GM12874 (cell line): ENCODE measurements around the gene AUTS2.

ENCODE experiments used
- TF ChIP-seq, protein P1 (sequence below): IDR thresholded peaks from 2 replicates; pipeline ENCODE4 v1.5.1; 2011; ENCODE audit warnings: low read depth, mild to moderate bottlenecking, control low read depth, low read length, moderate library complexity; ENCODE audit not compliant: insufficient read depth

Gene AUTS2

DNA sequence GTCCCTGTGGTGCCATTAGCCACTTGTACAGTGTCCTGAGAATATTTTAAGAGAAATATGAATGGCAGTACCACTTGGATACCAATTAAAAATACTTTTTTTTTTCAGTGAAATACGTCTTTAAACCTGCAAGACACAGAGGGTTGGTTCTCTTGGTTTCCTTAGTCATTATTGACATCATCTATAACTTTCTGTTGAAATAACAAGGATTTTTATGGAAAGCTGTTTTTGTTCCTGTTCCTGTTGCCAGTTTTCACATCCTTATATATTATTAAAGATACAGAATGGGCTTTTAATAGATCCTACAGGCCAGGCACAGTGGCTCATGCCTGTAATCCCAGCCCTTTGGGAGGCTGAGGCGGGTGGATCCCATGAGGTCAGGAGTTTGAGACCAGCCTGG, 579.9 kb downstream of the AUTS2 start:
- TF ChIP-seq, protein P1, sequence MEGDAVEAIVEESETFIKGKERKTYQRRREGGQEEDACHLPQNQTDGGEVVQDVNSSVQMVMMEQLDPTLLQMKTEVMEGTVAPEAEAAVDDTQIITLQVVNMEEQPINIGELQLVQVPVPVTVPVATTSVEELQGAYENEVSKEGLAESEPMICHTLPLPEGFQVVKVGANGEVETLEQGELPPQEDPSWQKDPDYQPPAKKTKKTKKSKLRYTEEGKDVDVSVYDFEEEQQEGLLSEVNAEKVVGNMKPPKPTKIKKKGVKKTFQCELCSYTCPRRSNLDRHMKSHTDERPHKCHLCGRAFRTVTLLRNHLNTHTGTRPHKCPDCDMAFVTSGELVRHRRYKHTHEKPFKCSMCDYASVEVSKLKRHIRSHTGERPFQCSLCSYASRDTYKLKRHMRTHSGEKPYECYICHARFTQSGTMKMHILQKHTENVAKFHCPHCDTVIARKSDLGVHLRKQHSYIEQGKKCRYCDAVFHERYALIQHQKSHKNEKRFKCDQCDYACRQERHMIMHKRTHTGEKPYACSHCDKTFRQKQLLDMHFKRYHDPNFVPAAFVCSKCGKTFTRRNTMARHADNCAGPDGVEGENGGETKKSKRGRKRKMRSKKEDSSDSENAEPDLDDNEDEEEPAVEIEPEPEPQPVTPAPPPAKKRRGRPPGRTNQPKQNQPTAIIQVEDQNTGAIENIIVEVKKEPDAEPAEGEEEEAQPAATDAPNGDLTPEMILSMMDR: no peak

DNA sequence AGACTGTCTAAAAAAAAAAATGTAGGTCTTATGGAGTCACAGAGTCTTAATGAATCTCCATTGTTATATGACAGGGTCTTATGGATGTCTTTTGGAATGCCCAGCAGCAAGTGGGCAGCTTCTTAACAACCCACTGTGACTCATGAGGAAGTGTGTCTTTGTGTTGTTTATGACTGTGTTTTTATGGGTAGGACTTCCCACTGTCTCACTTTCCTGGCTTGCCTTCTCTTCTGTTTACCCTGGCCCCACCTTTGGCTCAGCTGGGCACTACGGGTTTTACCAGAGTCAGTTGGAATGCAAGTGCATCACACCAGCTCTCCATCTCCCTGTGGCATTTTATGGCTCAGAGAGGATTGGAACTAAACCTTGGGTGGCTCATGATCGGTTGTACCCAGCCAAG, 580.5 kb downstream of the AUTS2 start:
- TF ChIP-seq, protein P1: no peak

DNA sequence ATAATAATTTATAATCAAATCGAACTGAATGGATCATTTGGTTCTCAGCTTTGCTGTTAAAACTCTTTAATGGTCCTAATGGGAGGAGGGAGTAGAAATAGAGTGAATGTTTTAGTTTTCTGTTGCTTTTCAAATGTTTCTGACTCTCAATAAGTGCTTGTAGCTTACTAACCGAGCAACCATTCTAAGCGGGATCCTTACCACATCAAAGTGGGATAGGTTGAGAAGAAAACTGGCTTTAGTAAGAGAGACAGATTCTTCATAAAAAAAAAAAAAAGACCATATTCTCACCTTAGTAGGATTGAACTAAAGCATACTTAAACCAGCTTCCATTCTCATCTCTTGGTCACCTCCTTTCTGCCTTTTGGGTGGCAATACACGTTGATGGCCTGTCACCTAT, 584.2 kb downstream of the AUTS2 start:
- TF ChIP-seq, protein P1: no peak

DNA sequence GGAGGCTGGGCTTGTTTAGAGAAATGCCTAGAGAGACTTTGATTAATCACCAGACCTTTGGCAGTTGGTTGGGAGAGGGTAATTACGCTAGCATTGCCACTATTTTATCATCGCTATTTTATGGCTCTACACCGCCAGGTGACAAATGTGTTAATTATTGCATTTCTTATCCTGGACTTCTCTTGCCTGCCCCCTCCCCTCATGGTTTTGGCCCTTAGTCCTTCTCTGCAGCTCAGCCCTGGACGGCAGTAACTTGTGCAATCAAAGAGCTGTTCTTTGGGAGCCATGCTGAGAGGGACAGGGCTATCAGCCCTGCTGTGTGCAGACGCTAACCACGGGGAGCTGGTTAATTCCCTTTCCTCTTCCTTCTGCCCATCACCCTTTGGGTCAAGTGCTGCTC, 585.0 kb downstream of the AUTS2 start:
- TF ChIP-seq, protein P1: no peak

DNA sequence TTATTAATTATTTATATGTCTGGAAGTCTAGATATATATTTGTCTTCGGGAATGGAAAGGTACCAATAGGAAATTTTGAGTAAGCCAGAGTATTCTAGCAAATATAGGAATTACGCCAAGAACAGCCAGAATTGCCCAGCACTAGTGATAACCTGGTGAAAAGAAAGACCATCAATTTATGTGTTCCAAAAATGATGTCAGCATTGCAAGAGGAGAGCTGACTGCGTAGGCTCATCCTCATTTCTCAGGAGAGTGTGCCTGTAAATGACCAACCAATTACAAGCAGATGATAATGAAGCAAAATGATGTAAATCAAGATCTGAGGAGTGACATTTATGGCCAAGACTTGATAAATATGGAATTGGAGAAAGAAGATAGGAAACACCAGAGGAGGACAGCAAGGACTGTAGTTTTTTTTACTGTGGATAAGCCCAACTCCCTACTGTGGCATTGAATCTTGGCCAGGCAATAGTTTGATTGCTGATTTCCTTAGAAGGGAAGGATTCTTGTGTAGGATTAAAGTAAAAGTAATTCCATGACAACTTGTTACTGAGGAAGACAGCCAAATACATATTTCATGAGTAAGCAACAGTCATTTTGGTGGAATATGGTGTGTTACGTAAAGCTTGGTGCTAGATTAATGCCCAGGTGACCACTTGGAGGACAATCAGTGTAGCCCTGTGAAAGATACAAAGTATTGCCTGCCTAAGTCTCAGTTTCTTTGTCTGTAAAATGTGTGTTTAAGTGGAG, 590.8 kb downstream of the AUTS2 start:
- TF ChIP-seq, protein P1: no peak

DNA sequence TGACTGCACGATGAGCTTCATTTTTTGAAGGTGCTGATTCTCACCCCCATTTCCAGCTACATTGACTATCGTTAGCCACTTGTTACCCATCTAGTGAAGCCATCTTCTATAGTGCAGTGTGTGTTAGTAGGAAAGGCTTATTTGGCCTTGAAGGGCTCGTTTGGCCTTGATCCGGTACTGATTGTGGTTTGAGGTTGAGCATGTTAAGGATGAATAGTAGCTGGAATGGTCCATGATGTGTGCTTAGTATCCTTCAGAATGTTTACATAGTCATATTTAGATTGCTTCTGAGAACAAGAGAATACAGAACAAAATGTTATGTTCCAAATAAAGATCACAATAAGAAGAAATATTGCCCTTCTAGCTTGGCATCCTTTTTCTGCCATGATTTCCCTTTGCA, 591.5 kb downstream of the AUTS2 start:
- TF ChIP-seq, protein P1: no peak

DNA sequence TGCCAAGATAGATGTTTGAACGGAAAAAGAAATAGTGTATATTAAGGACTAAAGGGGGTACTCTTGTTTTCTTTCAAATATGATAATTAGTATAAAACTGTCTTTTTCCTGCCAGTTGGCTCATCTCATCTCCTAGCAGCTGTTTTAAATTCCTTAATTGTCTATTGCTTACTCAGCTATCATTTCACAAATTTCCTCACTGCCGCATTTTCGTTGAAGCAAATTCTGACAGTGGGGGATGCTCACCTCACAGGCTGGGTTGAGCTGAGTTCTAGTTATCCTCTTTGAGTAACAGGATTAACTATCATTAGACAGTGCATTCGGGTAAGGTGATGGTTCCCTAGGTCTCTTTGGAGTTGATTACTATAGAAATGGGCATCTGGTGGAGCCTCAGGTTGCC, 592.0 kb downstream of the AUTS2 start:
- TF ChIP-seq, protein P1: no peak

DNA sequence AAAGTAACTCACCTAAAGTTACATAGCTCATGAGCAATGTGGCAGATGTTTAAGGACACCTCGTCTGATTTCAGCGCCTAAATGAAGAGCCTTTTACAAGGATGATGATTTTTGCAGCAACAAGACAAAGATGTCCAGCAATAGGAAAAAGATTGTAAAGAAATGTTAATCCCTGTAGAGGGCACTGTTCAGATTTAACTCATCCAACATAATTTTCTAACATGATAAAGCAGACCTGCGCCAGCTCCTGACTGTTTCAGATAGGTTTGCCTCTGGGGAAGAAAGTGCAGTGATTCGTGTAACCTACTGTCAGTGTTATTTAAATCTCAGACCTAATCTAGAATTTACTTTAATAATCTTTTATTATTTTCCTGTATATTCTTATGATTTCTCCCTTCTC, 595.2 kb downstream of the AUTS2 start:
- TF ChIP-seq, protein P1: 0 out of 2 replicates have a peak, but pooled peaks have one; percentile 18
